Measurements from ENCODE around the gene CACHD1.

- no peak for TF ChIP-seq CTCF (IDR thresholded peaks at IDR 0.05)
- no peak for TF ChIP-seq EP300 (IDR thresholded peaks at IDR 0.05; ENCODE audit: low read depth)
- no peak for TF ChIP-seq POLR2A (IDR thresholded peaks at IDR 0.05)
- no peak for TF ChIP-seq POLR2AphosphoS5 (IDR thresholded peaks at IDR 0.05)
These were observed 33.0 kb downstream of the CACHD1 start for GRCh38 chr1:64502931-64503330.
